ENCODE measurements around the gene IFNA5.

- TF ChIP-seq POLR2AphosphoS5 (IDR thresholded peaks at IDR 0.05) (no peak), CTCF (IDR thresholded peaks at IDR 0.05) (no peak)
These were observed 43.4 kb upstream of the IFNA5 start for GRCh38 chr9:21348430-21348970.

Data from prostate gland (tissue), 2 donors.